DOHH2 (cell line): ENCODE results near the gene CERS6.
"Not testable (repeated sequence)": the region's sequence is repeated elsewhere in the genome, so short reads cannot be mapped to it uniquely, and the experiment has no call there.

Experiments
- H3F3A ChIP-seq: fragments of 200-600 bp; sonication (generic), shearing (Covaris generic); 2 replicates; pipeline ENCODE4 v1.6.0; 2016; ENCODE audit warnings: antibody characterized with exemption, mild to moderate bottlenecking; ENCODE audit not compliant: control insufficient read depth, insufficient read depth
- H3K27ac ChIP-seq: fragments of 200-600 bp; sonication (generic); 2 replicates; pipeline ENCODE4 v1.5.1; 2014; ENCODE audit warnings: low read depth, mild to moderate bottlenecking, low read length, moderate library complexity
- H3K27me3 ChIP-seq: fragments of 200-600 bp; sonication (generic); 2 replicates; pipeline ENCODE4 v1.6.1; 2014; ENCODE audit warnings: mild to moderate bottlenecking, low read length, mixed read lengths; ENCODE audit not compliant: control insufficient read depth
- H3K36me3 ChIP-seq: fragments of 200-600 bp; sonication (generic); 2 replicates; pipeline ENCODE4 v1.6.1; 2014; ENCODE audit warnings: mild to moderate bottlenecking, low read length, moderate library complexity, mixed read lengths; ENCODE audit not compliant: control insufficient read depth
- H3K4me1 ChIP-seq: fragments of 200-600 bp; sonication (generic); 2 replicates; pipeline ENCODE4 v1.6.1; 2014; ENCODE audit warnings: mild to moderate bottlenecking, low read length, mixed read lengths; ENCODE audit not compliant: control insufficient read depth
- H3K4me2 ChIP-seq: fragments of 200-600 bp; sonication (generic); 2 replicates; pipeline ENCODE4 v1.6.0; 2014; ENCODE audit warnings: mild to moderate bottlenecking, low read length, moderate library complexity
- H3K4me3 ChIP-seq: fragments of 200-600 bp; sonication (generic); 2 replicates; pipeline ENCODE4 v1.5.1; 2014; ENCODE audit warnings: mild to moderate bottlenecking, low read length, mixed read lengths
- H3K79me2 ChIP-seq: fragments of 200-600 bp; sonication (generic); 2 replicates; pipeline ENCODE4 v1.6.1; 2014; ENCODE audit warnings: mild to moderate bottlenecking, low read length, mixed read lengths; ENCODE audit not compliant: control insufficient read depth
- H3K9me2 ChIP-seq: fragments of 200-600 bp; sonication (generic); replicated peaks from 2 replicates; pipeline ENCODE4 v1.6.1; 2014; ENCODE audit warnings: mild to moderate bottlenecking, low read length, mixed read lengths; ENCODE audit not compliant: control insufficient read depth
- H3K9me3 ChIP-seq: fragments of 200-600 bp; sonication (generic); 2 replicates; pipeline ENCODE4 v1.6.1; 2014; ENCODE audit warnings: antibody characterized with exemption, low read length, mixed read lengths; ENCODE audit not compliant: control insufficient read depth, insufficient read depth
- H4K20me1 ChIP-seq: fragments of 200-600 bp; sonication (generic); 2 replicates; pipeline ENCODE4 v1.6.0; 2014; ENCODE audit warnings: low read depth, mild to moderate bottlenecking, antibody characterized with exemption, low read length, moderate library complexity; ENCODE audit not compliant: control insufficient read depth, insufficient read depth
- EZH2phosphoT487 ChIP-seq: fragments of 200-600 bp; sonication (generic); IDR thresholded peaks from 2 replicates; pipeline ENCODE4 v1.6.1; 2017; ENCODE audit warnings: borderline replicate concordance, mild to moderate bottlenecking, antibody characterized with exemption, low read length, moderate library complexity, mixed read lengths
- TF ChIP-seq, protein P1 (sequence below): fragments of 200-600 bp; sonication (generic); IDR thresholded peaks from one replicate; pipeline ENCODE4 v1.5.1; 2014; ENCODE audit warnings: antibody characterized with exemption, mild to moderate bottlenecking, low read depth, low read length; ENCODE audit not compliant: poor library complexity, severe bottlenecking

The CERS6 gene

GRCh38 chr2:168789776-168790175 is 333.7 kb downstream of the CERS6 start:
- no peaks in the 10 kb centered on the region for H3F3A ChIP-seq
- TF ChIP-seq, protein P1, sequence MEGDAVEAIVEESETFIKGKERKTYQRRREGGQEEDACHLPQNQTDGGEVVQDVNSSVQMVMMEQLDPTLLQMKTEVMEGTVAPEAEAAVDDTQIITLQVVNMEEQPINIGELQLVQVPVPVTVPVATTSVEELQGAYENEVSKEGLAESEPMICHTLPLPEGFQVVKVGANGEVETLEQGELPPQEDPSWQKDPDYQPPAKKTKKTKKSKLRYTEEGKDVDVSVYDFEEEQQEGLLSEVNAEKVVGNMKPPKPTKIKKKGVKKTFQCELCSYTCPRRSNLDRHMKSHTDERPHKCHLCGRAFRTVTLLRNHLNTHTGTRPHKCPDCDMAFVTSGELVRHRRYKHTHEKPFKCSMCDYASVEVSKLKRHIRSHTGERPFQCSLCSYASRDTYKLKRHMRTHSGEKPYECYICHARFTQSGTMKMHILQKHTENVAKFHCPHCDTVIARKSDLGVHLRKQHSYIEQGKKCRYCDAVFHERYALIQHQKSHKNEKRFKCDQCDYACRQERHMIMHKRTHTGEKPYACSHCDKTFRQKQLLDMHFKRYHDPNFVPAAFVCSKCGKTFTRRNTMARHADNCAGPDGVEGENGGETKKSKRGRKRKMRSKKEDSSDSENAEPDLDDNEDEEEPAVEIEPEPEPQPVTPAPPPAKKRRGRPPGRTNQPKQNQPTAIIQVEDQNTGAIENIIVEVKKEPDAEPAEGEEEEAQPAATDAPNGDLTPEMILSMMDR: no peak
- no peak for TF ChIP-seq EZH2phosphoT487
- H3K27ac ChIP-seq: no peak overlapping the region
- H4K20me1 ChIP-seq: no peaks in the 10 kb centered on the region
- no peaks in the 10 kb centered on the region for H3K36me3 ChIP-seq
- H3K27me3 ChIP-seq: no peaks in the 10 kb centered on the region
- H3K9me2 ChIP-seq: no peaks in the 10 kb centered on the region
- no peaks in the 10 kb centered on the region for H3K4me1 ChIP-seq
- H3K4me3 ChIP-seq: no peak overlapping the region
- no peaks in the 10 kb centered on the region for H3K9me3 ChIP-seq
- H3K79me2 ChIP-seq: no peaks in the 10 kb centered on the region
- no peak overlapping the region for H3K4me2 ChIP-seq

DNA sequence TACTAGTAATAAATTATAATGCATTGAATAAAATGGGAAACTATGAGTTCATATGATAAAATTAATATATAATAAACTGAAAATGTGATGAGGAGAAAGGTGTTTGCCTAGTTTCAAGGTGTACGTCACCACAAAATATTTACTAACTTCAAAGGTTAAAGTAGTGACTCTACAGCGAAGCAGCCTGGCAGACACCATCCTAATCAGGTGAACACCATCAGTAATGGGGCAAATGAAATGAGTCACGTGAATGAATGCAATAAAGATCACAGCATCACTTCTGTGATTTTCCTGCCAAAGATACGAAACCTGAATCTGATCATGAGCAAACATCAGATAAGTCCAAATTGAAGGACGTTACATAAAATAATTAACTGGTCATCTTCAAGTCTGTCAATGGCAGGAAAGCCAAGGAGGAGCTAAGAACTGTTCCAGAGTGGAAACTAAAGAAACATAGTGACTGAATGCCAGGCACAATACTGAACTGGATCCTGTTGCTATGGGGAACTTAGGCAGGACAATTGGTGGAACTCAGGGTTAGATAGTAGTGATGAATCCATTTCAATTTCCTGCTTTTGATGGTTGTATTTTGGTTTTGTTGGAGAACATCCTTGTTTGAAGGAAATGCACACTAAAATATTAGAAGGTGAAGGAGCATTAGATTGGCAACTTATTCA is 334.3 kb downstream of the CERS6 start:
- Histone ChIP-seq H3K27ac (no peak overlapping the region), H4K20me1 (no peaks in the 10 kb centered on the region), H3K4me2 (no peak overlapping the region), H3K9me3 (no peaks in the 10 kb centered on the region), H3K4me3 (no peak overlapping the region), H3K36me3 (no peaks in the 10 kb centered on the region), H3K79me2 (no peaks in the 10 kb centered on the region), H3K9me2 (no peaks in the 10 kb centered on the region; the same call in 1 of the 2 replicates), H3K4me1 (no peaks in the 10 kb centered on the region), H3F3A (no peaks in the 10 kb centered on the region), H3K27me3 (no peaks in the 10 kb centered on the region)
- TF ChIP-seq EZH2phosphoT487: no peak
- TF ChIP-seq, protein P1: no peak

DNA sequence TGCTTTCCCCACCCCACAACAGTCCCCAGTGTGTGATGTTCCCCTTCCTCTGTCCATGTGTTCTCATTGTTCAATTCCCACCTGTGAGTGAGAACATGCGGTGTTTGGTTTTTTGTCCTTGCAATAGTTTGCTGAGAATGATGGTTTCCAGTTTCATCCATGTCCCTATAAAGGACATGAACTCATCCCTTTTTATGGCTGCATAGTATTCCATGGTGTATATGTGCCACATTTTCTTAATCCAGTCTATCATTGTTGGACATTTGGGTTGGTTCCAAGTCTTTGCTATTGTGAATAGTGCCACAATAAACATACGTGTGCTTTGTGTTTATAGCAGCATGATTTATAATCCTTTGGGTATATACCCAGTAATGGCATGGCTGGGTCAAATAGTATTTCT is 335.1 kb downstream of the CERS6 start:
- H3K4me3 ChIP-seq, H3K27ac ChIP-seq, H4K20me1 ChIP-seq, H3K9me3 ChIP-seq, H3K36me3 ChIP-seq, H3F3A ChIP-seq, H3K27me3 ChIP-seq, H3K4me2 ChIP-seq, H3K4me1 ChIP-seq, H3K9me2 ChIP-seq, H3K79me2 ChIP-seq: not testable (repeated sequence)

GRCh38 chr2:168793596-168793995 is 337.5 kb downstream of the CERS6 start:
- H3K27me3 ChIP-seq: no peaks in the 10 kb centered on the region
- H3K4me2 ChIP-seq: no peak overlapping the region
- no peaks in the 10 kb centered on the region; the same call in 1 of the 2 replicates for H3K9me2 ChIP-seq
- no peak for TF ChIP-seq EZH2phosphoT487
- TF ChIP-seq, protein P1: no peak
- no peaks in the 10 kb centered on the region for H3K4me1 ChIP-seq
- no peaks in the 10 kb centered on the region for H4K20me1 ChIP-seq
- H3K4me3 ChIP-seq: no peak overlapping the region
- H3K27ac ChIP-seq: no peak overlapping the region
- H3K36me3 ChIP-seq: no peaks in the 10 kb centered on the region
- H3K9me3 ChIP-seq: no peaks in the 10 kb centered on the region
- no peaks in the 10 kb centered on the region for H3K79me2 ChIP-seq
- no peaks in the 10 kb centered on the region for H3F3A ChIP-seq
